SK-N-SH (cell line): ENCODE results near the gene CANX. TPM values are rescaled to one million over a fixed set of nuclear protein-coding genes. Genes with fewer than 3 reads are reported as not detected.
"Not testable (repeated sequence)": the region's sequence is repeated elsewhere in the genome, so short reads cannot be mapped to it uniquely, and the experiment has no call there.

ENCODE experiments used
- CTCF ChIA-PET: fragments of 300-600, 350-600 bp; formaldehyde crosslinking; extraction: SDS; loops from one replicate; lab custom pipeline; 2021; lab: Yijun Ruan, JAX
- POLR2A ChIA-PET: fragments of 350-600 bp; sonication (Branson Sonifier 250); formaldehyde crosslinking; extraction: SDS; loops from one replicate; lab custom pipeline; 2020; ENCODE audit warnings: antibody characterized with exemption, inconsistent platforms; lab: Yijun Ruan, JAX
- DNase-seq: peaks from one replicate; pipeline ENCODE4 v3.0.0; 2012
- H2AFZ ChIP-seq: fragments of 200-600 bp; sonication (generic); 2 replicates; pipeline ENCODE4 v1.8.1; 2016; ENCODE audit warnings: antibody characterized with exemption, mild to moderate bottlenecking, low read depth
- H3F3A ChIP-seq: fragments of 200-600 bp; sonication (generic); replicated peaks from 2 replicates; pipeline ENCODE3; 2016; ENCODE audit warnings: antibody characterized with exemption, mild to moderate bottlenecking; ENCODE audit not compliant: insufficient read depth
- H3K27ac ChIP-seq, 2 experiments: fragments of 200-500 bp in 1 of 2; fragments of 200-600 bp in 1 of 2; sonication (Bioruptor generic) in 1 of 2; sonication (generic), shearing (Covaris generic) in 1 of 2; 2 replicates each; pipeline versions ENCODE4 v1.5.1 to v1.6.1; 2014 to 2016; ENCODE audit warnings: low read depth in 2 of 2, inconsistent platforms in 1 of 2, low read length in 1 of 2, mild to moderate bottlenecking in 1 of 2, mixed read lengths in 1 of 2
- H3K27me3 ChIP-seq: fragments of 200-600 bp; sonication (generic), shearing (Covaris generic); 2 replicates; pipeline ENCODE4 v1.6.1; 2016; ENCODE audit warnings: mixed run types; ENCODE audit not compliant: insufficient read depth
- H3K36me3 ChIP-seq, 2 experiments: fragments of 200-500 bp in 1 of 2; fragments of 200-600 bp in 1 of 2; sonication (Bioruptor generic) in 1 of 2; sonication (generic) in 1 of 2; replicated peaks in 1 of 2; 2 replicates each; pipeline versions ENCODE3 to v1.5.1; 2014 to 2016; ENCODE audit warnings: low read length in 1 of 2, mild to moderate bottlenecking in 1 of 2; ENCODE audit not compliant: insufficient read depth in 2 of 2, control insufficient read depth in 1 of 2
- H3K4me1 ChIP-seq, 2 experiments: fragments of 200-500 bp in 1 of 2; fragments of 200-600 bp in 1 of 2; sonication (Bioruptor generic) in 1 of 2; sonication (generic), shearing (Covaris generic) in 1 of 2; 2 replicates each; pipeline versions ENCODE4 v1.5.1 to v1.6.1; 2014 to 2016; ENCODE audit warnings: low read depth in 1 of 2, low read length in 1 of 2, mixed run types in 1 of 2; ENCODE audit not compliant: insufficient read depth in 2 of 2, control insufficient read depth in 1 of 2
- H3K4me2 ChIP-seq: fragments of 200-600 bp; sonication (generic), shearing (Covaris generic); 2 replicates; pipeline ENCODE4 v1.6.1; 2017; ENCODE audit warnings: mixed run types
- H3K4me3 ChIP-seq, 2 experiments: fragments of 200-500 bp in 1 of 2; fragments of 200-600 bp in 1 of 2; sonication (Bioruptor generic) in 1 of 2; sonication (generic), shearing (Covaris generic) in 1 of 2; 2 replicates each; pipeline versions ENCODE4 v1.5.1 to v1.8.1; 2014 to 2016; ENCODE audit warnings: low read depth in 2 of 2, inconsistent platforms in 1 of 2, low read length in 1 of 2, mild to moderate bottlenecking in 1 of 2, mixed read lengths in 1 of 2, moderate library complexity in 1 of 2
- H3K79me2 ChIP-seq: fragments of 200-600 bp; sonication (generic); 2 replicates; pipeline ENCODE4 v1.8.1; 2017; ENCODE audit warnings: mild to moderate bottlenecking; ENCODE audit not compliant: insufficient read depth
- H3K9ac ChIP-seq: fragments of 200-600 bp; sonication (generic); 2 replicates; pipeline ENCODE4 v1.6.1; 2017; ENCODE audit warnings: mixed run types
- H3K9me2 ChIP-seq: fragments of 200-600 bp; sonication (generic); 2 replicates; pipeline ENCODE4 v1.6.1; 2017; ENCODE audit warnings: mixed run types
- H3K9me3 ChIP-seq: fragments of 200-600 bp; sonication (generic); 2 replicates; pipeline ENCODE4 v1.6.1; 2017; ENCODE audit warnings: mixed run types, mild to moderate bottlenecking, moderate library complexity
- H4K20me1 ChIP-seq: fragments of 200-600 bp; sonication (generic); 2 replicates; pipeline ENCODE4 v1.6.1; 2017; ENCODE audit warnings: mild to moderate bottlenecking, mixed run types; ENCODE audit not compliant: insufficient read depth
- CTCF ChIP-seq: fragments of 200-600 bp; sonication (generic); IDR thresholded peaks from 2 replicates; pipeline ENCODE4 v1.6.1; 2017; ENCODE audit warnings: antibody characterized with exemption, mild to moderate bottlenecking, moderate library complexity
- EP300 ChIP-seq, 2 experiments: IDR thresholded peaks; 2 replicates each; pipeline versions ENCODE4 v1.4.0 to v1.6.1; 2012; ENCODE audit warnings: borderline replicate concordance in 1 of 2, low read depth in 1 of 2, low read length in 1 of 2
- EZH2phosphoT487 ChIP-seq: fragments of 200-600 bp; sonication (generic); IDR thresholded peaks from 2 replicates; pipeline ENCODE4 v1.6.1; 2017; ENCODE audit warnings: low read depth, mixed run types, mild to moderate bottlenecking, antibody characterized with exemption, moderate library complexity, borderline replicate concordance
- FOXJ3 ChIP-seq: sonication (generic); formaldehyde crosslinking; IDR thresholded peaks from 2 replicates; pipeline ENCODE4 v1.5.1; 2020; ENCODE audit warnings: mild to moderate bottlenecking, missing genetic modification reagents
- FOXM1 ChIP-seq: IDR thresholded peaks from 2 replicates; pipeline ENCODE4 v1.4.0; 2012; ENCODE audit warnings: low read depth, mild to moderate bottlenecking
- IRF3 ChIP-seq: fragments of 150-350 bp; IDR thresholded peaks from 2 replicates; pipeline ENCODE4 v1.6.1; 2016; ENCODE audit warnings: mild to moderate bottlenecking, low read depth, low read length
- JUND ChIP-seq: IDR thresholded peaks from 2 replicates; pipeline ENCODE4 v1.4.0; 2012
- MAX ChIP-seq: IDR thresholded peaks from 2 replicates; pipeline ENCODE4 v1.4.0; 2012; ENCODE audit warnings: low read depth
- MEF2A ChIP-seq: IDR thresholded peaks from 2 replicates; pipeline ENCODE4 v1.4.0; 2012; ENCODE audit warnings: low read depth, borderline replicate concordance
- NRF1 ChIP-seq: IDR thresholded peaks from 2 replicates; pipeline ENCODE4 v1.6.1; 2012; ENCODE audit warnings: low read depth, mild to moderate bottlenecking, low read length
- PBX3 ChIP-seq: IDR thresholded peaks from 2 replicates; pipeline ENCODE4; 2012
- POLR2AphosphoS5 ChIP-seq: IDR thresholded peaks from 2 replicates; pipeline ENCODE4 v1.6.1; 2012; ENCODE audit warnings: low read depth, low read length
- RXRA ChIP-seq: IDR thresholded peaks from 2 replicates; pipeline ENCODE4 v1.4.0; 2012; ENCODE audit warnings: low read depth, mild to moderate bottlenecking, borderline replicate concordance
- TAF1 ChIP-seq: IDR thresholded peaks from 2 replicates; pipeline ENCODE4 v1.6.1; 2012; ENCODE audit warnings: low read depth, mild to moderate bottlenecking, low read length, moderate library complexity, borderline replicate concordance
- TEAD4 ChIP-seq: IDR thresholded peaks from 2 replicates; pipeline ENCODE4 v1.4.0; 2012; ENCODE audit warnings: mild to moderate bottlenecking, borderline replicate concordance; ENCODE audit not compliant: insufficient read depth
- USF2 ChIP-seq: fragments of 150-350 bp; IDR thresholded peaks from 2 replicates; pipeline ENCODE4 v1.6.1; 2017; ENCODE audit warnings: antibody characterized with exemption, low read length, low read depth, borderline replicate concordance
- ZBTB33 ChIP-seq: IDR thresholded peaks from 2 replicates; pipeline ENCODE4 v1.4.0; 2012; ENCODE audit warnings: low read depth, borderline replicate concordance
- WGBS: methylation state at CpG from one replicate; pipeline ENCODE4 v1.1.6; 2017; ENCODE audit warnings: low lambda C conversion rate; 5-methylcytosine and 5-hydroxymethylcytosine counted together
- polyA plus RNA-seq, 3 experiments: library from polyadenylated mRNA; depleted of rRNA; stranded (reverse); fragments of >200 nt; gene quantifications; 2 replicates each; pipeline ENCODE4 v1.2.3, GENCODE V29; 2012

CANX gene
- polyA plus RNA-seq, 1 of the 3 experiments (the other 2 are of a cell fraction), result 215 TPM

- TF ChIP-seq PBX3 (no peak), RXRA (no peak), FOXM1 (no peak)
Measured at GRCh38 chr5:179680780-179681401, 17.9 kb upstream of the CANX start, which contains the start of gene CBY3 (continued).

GRCh38 chr5:179689212-179689611 lies 9.6 kb upstream of the CANX start:
- H3K36me3 ChIP-seq, H3F3A ChIP-seq, H3K4me2 ChIP-seq, H3K9me3 ChIP-seq, H3K9me2 ChIP-seq, H3K27ac ChIP-seq, H4K20me1 ChIP-seq, H3K79me2 ChIP-seq, H3K9ac ChIP-seq, DNase-seq, H3K4me3 ChIP-seq, H2AFZ ChIP-seq, H3K4me1 ChIP-seq, POLR2A ChIA-PET, H3K27me3 ChIP-seq: not testable (repeated sequence)
- CTCF ChIA-PET, result interaction anchor here (0.9 kb wide), 1 partner anchor 9 kb away, joined by 3 read pairs; the partner anchor contains the start of gene CBY3
- WGBS, result 81% methylated on average over 8 of the region's 9 CpGs

- no peak overlapping the region for H3K4me2 ChIP-seq
- H3K27me3 ChIP-seq, result no peaks in the 10 kb centered on the region
- H3K4me1 ChIP-seq, result peaks cover 0 to 4% of the 10 kb centered on the region in 2 experiments; a peak in 1 of 4 replicates
- peaks cover 17% of the 10 kb centered on the region for H3F3A ChIP-seq
- H3K4me3 ChIP-seq, result no peak overlapping the region
- 97% methylated on average over 6 of the region's 6 CpGs for WGBS
- peaks cover 26% of the 10 kb centered on the region for H3K79me2 ChIP-seq
- H3K9ac ChIP-seq, result no peak overlapping the region
- no peak overlapping the region for H3K27ac ChIP-seq
- H4K20me1 ChIP-seq, result no peaks in the 10 kb centered on the region; the same call in 1 of the 2 replicates
- H3K9me3 ChIP-seq, result no peaks in the 10 kb centered on the region
- POLR2A ChIA-PET, result no interaction called here
- no peak overlapping the region for H2AFZ ChIP-seq
- CTCF ChIA-PET, result interaction anchor here (1.1 to 1.8 kb wide), 2 partner anchors 9 to 107 kb away, joined by 3 to 4 read pairs; no protein-coding TSS in a partner anchor
- no peaks in the 10 kb centered on the region for H3K9me2 ChIP-seq
- no peaks in the 10 kb centered on the region for H3K36me3 ChIP-seq
- DNase-seq, result no peak
- TF ChIP-seq FOXM1 (no peak), POLR2AphosphoS5 (no peak), JUND (no peak), IRF3 (no peak), EZH2phosphoT487 (no peak), ZBTB33 (no peak), MAX (no peak), FOXJ3 (no peak), MEF2A (no peak), RXRA (no peak), USF2 (no peak), NRF1 (no peak), CTCF (no peak), TAF1 (no peak), TEAD4 (no peak), EP300 (IDR thresholded peaks at IDR 0.05; ENCODE audit: borderline replicate concordance in 1 of 2, low read depth in 1 of 2, low read length in 1 of 2) (no peak)
Measured at GRCh38 chr5:179694561-179694960, 4.2 kb upstream of the CANX start.
